ENCODE data around the gene SLF1.

SLF1 gene

DNA sequence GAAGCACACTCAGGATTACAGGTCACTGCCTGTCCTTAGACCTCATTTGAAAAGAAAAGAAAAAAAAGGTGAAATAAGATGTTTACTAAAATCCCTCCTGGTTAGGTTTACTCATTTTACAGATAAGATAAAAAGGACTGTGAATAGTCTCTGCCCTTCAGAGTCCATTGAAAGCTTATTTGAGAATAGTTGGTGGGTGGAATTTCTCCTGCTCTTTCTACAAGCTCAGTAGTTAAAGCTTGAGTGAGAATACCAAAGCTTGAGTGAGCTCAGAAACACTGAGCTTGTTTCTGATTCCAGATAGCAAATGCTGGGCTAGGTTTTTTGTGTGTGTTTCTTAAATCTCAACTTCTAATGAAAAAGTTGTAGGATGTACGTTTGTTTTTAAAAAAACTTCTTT, 106.7 kb downstream of the SLF1 start:
- DNase-seq: no peak

DNA sequence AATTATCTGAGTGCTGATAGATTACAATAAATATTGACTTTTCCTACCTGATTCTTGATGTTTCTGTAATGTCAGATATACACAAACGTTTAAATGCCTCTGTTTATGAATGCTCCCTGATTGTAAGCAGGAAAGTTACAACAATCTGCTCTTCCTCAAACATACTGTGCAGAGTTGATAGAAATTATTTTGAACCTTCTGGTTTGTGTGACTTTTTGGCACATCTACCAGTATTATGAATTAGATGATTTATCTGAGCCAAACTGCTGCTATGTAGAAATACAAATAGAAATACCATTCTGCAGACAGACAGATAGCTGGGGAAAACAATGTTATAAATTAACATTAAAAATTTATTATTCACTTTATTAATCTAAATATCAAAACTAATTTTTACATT, 113.0 kb downstream of the SLF1 start:
- DNase-seq: no peak

GRCh38 chr5:94736498-94736897, 118.0 kb downstream of the SLF1 start:
- no peak for DNase-seq

GRCh38 chr5:94740286-94740685, 121.8 kb downstream of the SLF1 start:
- no peak for DNase-seq

DNA sequence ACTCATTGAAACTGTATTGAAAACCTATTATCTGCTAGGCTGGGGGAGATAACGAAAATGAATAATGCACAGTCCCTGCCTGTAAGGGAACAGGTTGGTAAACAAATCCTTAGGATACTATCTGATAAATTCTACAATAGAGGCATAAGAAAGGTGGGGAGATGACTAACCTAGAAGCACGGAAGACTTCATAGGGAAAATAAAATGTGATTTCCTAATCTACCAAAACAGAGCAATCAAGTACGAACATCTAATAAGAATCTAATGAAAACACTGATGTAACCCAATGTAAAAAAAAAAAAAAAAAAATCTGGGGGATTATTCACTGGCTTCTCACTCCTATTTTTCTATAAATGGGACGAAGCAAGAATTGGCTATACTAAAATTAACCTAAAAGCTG, 124.4 kb downstream of the SLF1 start:
- no peak for DNase-seq

DNA sequence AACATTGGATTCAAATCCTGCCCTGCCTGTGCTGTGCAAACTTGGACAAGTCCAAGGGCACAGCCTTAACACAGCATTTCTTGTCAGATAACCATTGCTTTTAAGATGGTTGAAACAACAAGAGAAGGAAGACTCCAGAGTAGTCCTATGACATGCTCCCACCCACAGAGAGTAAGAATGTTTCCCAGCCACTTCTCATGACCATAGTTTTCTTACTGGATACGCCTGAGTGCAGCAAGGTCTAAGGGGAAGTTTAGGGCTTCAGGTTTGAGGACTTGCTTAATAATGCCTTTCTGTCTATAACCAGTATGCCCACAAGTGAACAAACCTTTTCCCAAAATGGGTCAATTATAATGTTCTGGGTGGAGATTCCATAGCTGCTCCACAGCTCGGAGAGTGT, 126.4 kb downstream of the SLF1 start:
- DNase-seq: no peak

- DNase-seq: no peak
Observed at GRCh38 chr5:94745786-94746730, 127.6 kb downstream of the SLF1 start.

DNA sequence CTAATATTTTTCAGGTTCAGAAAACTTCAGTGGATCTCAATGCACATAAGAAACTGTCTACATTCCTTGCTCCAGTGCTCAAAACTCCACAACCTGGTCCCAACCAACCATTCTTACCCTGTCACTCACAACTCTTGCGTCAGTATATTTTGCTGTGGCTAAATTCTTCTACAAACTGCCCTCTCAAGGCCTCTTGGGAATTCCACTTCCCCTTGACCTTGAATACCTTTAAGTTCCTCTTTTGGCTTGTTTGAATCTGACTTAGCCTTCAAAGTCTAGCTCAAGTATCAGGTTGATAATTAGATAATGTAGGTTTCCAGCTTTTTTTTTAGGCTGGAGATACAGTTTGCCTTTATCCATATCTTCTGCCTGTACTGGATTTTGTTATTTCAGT, 128.3 kb downstream of the SLF1 start:
- DNase-seq: no peak

All from T-helper 9 cell (primary cell).